ENCODE data around the gene PRTFDC1.
"Not testable (repeated sequence)": the region's sequence is repeated elsewhere in the genome, so short reads cannot be mapped to it uniquely, and the experiment has no call there.

The PRTFDC1 gene

GRCh38 chr10:24929056-24929544 lies 23.3 kb downstream of the PRTFDC1 start:
- no peak for FAIRE-seq

DNA sequence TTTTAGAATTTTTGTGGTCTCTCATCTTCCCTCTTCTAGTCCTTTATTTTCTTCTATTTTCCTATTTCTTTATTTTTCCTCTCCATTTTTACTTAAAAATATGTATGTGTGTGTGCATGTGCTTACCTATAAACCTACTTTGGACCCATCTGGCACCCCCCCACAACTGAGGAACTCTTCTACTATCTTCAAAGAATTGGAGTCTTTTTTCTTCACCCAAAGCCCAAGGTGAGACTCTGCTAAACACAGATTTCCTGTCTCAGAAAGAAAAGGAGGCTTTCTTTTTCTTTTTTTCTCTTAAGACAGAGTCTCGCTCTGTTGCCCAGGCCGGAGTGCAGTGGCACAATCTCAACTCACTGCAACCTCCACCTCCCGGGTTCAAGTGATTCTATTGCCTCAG lies 24.2 kb downstream of the PRTFDC1 start:
- no peak for FAIRE-seq

DNA sequence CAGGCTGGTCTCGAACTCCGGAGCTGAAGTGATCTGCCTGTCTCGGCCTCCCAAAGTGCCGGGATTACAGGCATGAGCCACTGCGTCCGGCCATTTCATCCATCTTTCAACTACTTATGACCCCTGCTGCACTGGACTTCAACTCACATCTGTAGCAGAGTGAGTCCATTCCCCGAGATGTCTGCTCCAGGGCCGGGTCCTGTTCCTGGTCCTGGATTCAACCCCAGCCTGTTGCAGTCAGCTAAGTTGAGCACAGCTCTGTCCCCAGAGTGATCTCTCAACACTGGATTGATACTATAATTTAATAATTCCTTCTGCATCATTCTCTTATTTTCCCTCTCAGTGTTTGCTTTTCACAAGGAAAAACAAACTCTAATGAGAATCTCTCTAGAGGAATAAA lies 25.8 kb downstream of the PRTFDC1 start:
- FAIRE-seq = no peak

- no peak for FAIRE-seq
These were observed 26.6 kb downstream of the PRTFDC1 start for GRCh38 chr10:24925799-24926198.

DNA sequence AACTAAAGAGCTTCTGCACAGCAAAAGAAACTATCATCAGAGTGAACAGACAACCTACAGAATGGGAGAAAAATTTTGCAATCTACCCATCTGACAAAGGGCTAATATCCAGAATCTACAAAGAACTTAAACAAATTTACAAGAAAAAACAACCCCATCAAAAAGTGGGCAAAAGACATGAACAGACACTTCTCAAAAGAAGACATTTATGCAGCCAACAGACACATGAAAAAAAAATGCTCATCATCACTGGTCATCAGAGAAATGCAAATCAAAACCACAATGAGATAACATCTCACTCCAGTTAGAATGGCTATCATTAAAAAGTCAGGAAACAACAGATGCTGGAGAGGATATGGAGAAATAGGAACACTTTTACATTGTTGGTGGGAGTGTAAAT lies 27.9 kb downstream of the PRTFDC1 start:
- not testable (repeated sequence) for FAIRE-seq

DNA sequence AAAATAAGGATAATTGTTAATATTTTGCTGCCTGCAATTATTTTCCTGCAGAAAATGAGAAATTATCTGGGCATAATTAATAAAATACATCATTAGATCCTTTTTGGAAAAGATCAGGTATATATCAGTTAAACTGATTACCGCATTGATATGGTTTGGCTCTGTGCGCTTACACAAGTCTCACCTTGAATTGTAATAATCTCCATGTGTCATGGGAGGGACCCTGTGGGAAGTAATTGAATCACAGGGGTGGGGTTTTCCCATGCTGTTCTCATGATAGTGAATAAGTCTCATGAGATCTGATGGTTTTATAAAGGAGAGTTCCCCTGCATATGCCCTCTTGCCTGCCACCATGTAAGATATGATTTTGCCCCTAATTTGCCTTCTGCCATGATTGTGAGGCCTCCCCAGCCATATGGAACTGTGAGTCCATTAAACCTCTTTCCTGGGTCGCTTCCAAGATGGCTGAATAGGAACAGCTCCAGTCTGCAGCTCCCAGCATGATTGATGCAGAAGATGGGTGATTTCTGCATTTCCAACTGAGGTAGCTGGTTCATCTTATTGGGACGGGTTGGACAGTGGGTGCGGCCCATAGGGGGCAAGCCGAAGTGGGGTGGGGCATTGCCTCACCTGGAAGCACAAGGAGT lies 30.1 kb downstream of the PRTFDC1 start:
- not testable (repeated sequence) for FAIRE-seq

DNA sequence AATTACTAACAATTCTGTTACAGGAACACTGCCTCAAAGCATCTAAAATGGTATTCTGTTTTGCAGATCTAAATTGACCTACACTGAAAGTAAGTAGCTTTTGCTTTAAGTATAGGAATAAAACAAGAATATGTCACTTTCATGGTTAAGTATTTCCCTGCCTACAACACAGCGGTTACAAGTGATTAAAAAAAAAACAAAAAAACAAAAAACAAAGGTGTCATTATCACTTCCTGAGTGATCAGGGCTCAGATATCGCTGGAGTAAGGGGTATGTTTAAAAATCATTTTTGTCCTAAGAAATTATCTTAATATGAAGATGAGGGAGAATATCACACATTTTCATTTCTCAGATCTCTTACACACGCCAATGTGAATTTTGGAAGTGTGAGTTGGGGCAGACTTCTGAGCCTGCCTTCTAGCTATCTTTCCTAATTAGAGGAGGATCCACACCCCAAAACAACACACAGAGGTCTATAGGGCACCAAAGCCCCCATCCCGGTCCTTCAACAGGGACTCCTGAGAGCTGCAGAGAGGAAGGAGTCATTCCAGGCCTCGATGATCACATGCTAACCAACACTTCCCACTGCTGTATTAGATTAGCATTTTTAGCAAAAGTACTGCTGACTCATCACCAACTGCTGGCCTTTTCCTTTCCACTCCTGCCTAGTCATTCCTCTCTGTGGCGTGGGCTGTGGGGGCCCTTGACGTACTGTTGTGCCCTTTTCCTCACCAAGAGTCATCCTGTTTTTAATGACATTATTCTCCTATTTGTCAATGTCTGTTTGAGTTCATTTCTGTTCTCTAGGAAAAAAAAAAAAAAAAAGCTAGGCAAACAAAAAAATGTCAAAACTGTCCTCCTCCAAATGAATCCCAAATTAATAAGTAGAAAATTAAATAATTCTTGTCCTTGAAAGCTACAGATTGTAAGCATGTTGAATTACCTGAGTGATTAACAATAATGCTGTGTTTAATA lies 31.2 kb downstream of the PRTFDC1 start:
- no peak for FAIRE-seq

DNA sequence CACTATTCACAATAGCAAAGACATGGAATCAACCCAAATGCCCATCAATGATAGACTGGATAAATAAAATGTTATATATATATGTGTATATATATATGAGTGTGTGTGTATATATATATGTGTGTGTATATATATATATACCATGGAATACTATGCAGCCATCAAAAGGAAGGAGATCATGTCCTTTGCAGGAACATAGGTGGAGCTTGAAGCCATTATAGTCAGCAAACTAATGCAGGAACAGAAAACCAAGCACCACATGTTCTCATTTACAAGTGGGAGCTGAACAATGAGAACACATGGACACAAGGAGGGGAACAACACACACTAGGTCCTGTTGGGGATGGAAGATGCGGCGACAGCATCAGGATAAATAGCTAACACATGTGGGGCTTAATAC lies 32.2 kb downstream of the PRTFDC1 start:
- FAIRE-seq = not testable (repeated sequence)

- FAIRE-seq = not testable (repeated sequence)
These were observed 32.8 kb downstream of the PRTFDC1 start for GRCh38 chr10:24919629-24920028.

- no peak for FAIRE-seq
These were observed 34.4 kb downstream of the PRTFDC1 start for GRCh38 chr10:24917979-24918378.

- no peak for FAIRE-seq
These were observed 34.9 kb downstream of the PRTFDC1 start for GRCh38 chr10:24917493-24917892.

DNA sequence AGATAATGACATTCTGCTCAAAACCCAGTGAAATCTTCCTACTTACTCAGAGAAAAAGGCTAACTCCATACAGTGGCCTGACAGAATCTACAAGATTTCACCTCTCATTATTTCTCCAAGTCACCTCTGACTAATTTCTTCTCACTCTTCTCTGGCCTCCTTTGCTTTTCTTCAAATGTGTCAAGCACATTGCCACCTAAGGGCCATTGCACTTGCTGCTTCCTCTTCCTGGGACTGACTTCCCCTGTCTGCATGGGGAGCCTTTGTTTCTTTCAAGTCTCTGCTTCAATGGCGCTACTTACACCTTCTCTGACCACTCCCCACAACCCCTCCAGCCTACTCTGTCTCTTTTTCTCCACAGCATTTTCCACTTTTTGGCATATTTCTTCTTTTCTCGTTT lies 36.0 kb downstream of the PRTFDC1 start:
- FAIRE-seq = no peak

GRCh38 chr10:24915304-24915703 lies 37.1 kb downstream of the PRTFDC1 start:
- no peak for FAIRE-seq

DNA sequence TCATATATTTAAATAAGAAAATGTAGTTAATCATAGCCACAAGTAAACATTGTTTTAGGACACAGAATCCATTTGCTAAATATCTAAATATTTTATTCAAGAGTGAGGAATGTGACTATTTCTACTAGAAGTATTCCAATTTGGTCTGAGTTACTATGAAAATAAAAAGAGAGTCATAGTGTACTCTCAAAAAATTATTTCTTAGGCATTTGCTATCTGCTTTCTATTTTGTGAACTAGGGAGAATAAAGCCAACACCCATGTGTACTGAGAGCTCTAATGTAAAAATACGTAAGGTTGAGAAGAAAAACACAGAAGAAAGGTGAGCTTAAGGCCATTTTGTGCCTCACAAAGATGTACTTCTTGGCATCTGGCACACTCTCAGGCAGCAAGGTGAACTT lies 38.3 kb downstream of the PRTFDC1 start:
- no peak for FAIRE-seq

GRCh38 chr10:24912215-24912614 lies 40.2 kb downstream of the PRTFDC1 start:
- no peak for FAIRE-seq

DNA sequence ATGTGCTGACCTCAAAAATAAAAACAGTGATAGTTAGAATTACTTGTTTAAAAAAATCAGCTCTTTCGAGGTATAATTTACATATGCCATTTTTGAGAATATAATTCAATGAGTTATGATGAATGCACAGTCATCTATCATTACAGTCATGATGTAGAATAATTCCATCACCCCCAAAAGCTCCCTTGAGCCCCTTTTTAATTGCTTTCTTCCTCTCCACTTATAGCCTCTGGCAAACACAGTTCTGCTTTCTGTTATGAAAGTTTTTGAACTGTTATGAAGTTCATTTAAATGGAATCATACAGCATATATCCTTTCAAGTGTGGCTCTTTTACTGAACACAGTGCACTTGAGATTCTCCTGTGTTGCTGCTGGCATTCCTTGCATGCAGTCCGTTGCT lies 41.4 kb downstream of the PRTFDC1 start:
- no peak for FAIRE-seq

- no peak for FAIRE-seq
These were observed 41.8 kb downstream of the PRTFDC1 start for GRCh38 chr10:24910574-24910973.

- FAIRE-seq = no peak
These were observed 43.5 kb downstream of the PRTFDC1 start for GRCh38 chr10:24908793-24909423.

GRCh38 chr10:24907956-24908355 lies 44.5 kb downstream of the PRTFDC1 start:
- no peak for FAIRE-seq

DNA sequence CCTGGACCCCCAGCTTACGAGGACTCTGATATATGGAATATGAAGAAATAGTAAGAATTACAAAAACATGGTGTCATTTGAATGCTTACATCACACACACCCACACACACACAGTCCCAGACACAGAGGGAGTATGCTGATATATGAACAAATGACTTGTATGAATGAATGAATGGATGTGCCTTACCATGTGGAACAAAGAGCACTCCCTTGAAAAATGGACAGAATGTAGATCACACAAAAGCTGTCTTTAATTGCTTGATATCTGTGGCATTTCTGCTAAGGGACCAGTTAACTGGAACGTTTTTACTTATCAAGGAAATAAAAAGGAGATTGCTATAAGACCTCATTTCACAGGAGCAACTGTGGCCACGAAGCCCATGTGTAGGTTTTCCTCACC lies 46.0 kb downstream of the PRTFDC1 start:
- no peak for FAIRE-seq

DNA sequence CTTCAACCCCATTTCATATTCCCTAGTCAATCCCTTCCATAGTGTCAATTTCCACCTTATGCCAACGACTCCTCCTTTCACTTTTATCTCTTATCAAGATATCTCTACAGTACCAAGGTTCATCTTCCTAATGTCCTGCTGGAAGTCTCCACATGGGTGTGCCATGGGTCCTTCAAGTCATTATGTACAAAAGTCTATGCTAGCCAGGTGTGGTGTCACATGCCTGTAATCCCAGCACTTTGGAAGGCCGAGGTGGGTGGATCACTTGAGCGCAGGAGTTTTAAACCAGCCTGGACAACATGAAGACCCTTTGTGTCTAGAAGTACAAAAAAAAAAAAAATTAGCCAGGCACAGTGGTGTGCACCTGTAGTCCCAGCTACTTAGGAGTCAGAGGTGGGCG lies 47.6 kb downstream of the PRTFDC1 start:
- no peak for FAIRE-seq

GRCh38 chr10:24902400-24902728 lies 50.0 kb downstream of the PRTFDC1 start:
- no peak for FAIRE-seq

DNA sequence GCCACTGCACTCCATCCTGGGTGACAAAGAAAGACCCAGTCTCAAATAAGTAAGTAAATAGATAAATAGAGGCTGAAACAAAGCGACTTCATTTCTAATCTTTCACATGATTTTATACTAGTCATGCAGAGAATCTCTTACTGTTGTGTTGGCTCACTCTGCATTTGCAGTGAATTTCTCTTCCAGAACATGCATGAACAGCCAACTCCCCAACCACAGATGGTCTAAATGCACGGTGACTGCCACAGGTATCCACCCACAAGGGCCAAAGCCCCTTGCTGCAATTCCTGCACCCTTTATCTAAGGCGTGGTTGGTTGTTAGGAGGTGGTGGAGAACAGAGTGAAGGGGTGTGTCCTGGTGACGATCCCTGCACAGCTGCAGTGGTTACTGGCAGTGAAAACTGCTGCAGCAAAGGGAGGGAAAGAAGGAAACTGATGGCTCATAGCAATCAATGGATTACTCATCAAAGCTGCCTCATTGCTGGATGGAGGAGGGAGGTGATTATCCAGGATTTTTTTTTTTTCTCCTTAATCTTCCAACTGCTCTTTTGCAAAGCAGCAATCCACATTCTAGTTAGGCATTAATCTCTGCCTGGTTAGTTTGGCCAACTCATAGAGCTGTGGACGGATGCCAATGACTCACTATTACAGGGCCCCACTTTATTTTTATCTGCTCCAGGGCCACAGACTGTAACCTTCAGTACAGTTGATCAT lies 50.6 kb downstream of the PRTFDC1 start:
- no peak for FAIRE-seq

All from TTC549 (cell line).